ENCODE data around the gene RARS1.

Gene RARS1

DNA sequence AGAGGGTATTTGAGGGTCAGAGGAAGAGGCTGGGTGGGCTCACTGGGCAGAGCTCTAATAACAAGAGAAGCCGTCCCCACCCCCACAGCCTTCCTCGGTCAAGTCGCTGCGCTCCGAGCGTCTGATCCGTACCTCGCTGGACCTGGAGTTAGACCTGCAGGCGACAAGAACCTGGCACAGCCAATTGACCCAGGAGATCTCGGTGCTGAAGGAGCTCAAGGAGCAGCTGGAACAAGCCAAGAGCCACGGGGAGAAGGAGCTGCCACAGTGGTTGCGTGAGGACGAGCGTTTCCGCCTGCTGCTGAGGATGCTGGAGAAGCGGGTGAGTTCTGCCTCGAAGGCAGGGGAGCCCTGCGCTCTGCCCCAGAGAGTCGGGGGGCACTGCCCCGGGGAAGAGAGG is 21.6 kb upstream of the RARS1 start:
- H3K4me3 ChIP-seq (ENCODE audit: low read depth, low read length) = no peak overlapping the region
- no peak for DNase-seq (ENCODE audit: low read depth)
- TF ChIP-seq, protein P1, sequence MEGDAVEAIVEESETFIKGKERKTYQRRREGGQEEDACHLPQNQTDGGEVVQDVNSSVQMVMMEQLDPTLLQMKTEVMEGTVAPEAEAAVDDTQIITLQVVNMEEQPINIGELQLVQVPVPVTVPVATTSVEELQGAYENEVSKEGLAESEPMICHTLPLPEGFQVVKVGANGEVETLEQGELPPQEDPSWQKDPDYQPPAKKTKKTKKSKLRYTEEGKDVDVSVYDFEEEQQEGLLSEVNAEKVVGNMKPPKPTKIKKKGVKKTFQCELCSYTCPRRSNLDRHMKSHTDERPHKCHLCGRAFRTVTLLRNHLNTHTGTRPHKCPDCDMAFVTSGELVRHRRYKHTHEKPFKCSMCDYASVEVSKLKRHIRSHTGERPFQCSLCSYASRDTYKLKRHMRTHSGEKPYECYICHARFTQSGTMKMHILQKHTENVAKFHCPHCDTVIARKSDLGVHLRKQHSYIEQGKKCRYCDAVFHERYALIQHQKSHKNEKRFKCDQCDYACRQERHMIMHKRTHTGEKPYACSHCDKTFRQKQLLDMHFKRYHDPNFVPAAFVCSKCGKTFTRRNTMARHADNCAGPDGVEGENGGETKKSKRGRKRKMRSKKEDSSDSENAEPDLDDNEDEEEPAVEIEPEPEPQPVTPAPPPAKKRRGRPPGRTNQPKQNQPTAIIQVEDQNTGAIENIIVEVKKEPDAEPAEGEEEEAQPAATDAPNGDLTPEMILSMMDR (IDR thresholded peaks at IDR 0.05; ENCODE audit: low read depth, low read length, missing control alignments) = no peak

DNA sequence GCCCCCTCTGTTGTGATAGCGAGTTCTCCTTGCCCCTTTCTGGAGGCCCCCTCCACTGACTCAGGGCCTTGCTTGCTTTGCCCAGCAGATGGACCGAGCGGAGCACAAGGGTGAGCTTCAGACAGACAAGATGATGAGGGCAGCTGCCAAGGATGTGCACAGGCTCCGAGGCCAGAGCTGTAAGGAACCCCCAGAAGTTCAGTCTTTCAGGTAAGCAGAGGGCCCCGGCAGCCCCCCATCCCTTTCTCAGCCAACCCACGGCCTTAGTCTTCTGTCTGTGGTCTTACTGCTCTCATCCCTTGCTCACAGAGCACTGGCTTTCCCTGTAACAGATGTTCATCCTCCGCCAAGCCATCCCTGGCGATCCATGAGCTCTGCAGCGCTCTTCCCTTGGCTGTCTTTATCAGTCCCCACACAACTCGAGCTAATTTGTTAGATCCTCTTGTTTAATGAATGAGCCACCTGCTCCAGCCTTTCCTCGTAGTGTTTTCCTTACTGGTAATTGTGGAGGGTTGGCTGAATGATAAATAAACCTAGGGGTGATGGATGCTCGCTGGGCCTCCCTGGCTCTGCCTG is 18.4 kb upstream of the RARS1 start:
- no peak overlapping the region for H3K4me3 ChIP-seq (ENCODE audit: low read depth, low read length)
- TF ChIP-seq, protein P1 (IDR thresholded peaks at IDR 0.05; ENCODE audit: low read depth, low read length, missing control alignments) = no peak
- no peak for DNase-seq (ENCODE audit: low read depth)

- no peak overlapping the region for H3K4me3 ChIP-seq (ENCODE audit: low read depth, low read length)
- TF ChIP-seq, protein P1 (IDR thresholded peaks at IDR 0.05; ENCODE audit: low read depth, low read length, missing control alignments) = no peak
- DNase-seq (ENCODE audit: low read depth) = no peak
These were observed 17.4 kb upstream of the RARS1 start for GRCh38 chr5:168468836-168469235.

DNA sequence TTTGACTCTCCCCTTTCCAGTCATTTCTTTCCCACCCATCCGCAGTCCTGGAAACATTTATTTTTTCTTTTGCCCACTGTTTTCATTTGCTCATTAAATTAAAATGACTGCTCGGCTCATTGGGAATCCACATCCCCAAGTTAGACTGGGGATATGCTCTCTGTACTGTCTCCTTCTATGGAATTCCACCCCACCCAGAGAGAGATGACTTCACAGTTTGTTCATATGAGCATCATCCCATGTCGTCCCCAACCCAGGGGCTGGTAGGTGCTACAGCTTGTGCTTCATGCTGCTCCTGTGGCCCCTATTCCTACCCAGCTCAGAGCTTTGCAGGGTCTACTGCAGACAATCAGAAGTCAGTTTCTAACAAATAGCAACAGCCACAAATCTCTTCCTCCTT is 16.5 kb upstream of the RARS1 start:
- TF ChIP-seq, protein P1 (IDR thresholded peaks at IDR 0.05; ENCODE audit: low read depth, low read length, missing control alignments) = no peak
- no peak for DNase-seq (ENCODE audit: low read depth)

DNA sequence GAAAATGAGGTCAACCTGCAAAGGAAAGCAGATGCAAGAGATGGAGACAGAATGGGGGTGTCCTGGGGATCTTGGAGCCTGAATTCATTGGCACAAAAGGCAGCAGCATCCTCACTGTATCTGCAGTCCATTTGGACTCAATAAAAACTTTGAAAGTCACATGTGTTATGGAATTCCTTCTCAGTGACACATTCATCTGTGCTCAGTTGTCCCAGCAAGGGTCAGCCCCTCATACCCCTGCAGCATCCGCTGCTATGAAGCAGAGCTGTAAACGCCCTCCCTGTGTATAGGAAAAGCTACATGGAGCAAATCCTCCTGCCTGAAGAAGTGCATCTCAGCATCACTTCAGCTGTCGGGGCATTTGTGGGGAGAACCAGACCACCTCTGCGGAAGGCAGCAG is 14.5 kb upstream of the RARS1 start:
- TF ChIP-seq, protein P1 (IDR thresholded peaks at IDR 0.05; ENCODE audit: low read depth, low read length, missing control alignments) = no peak
- no peak for DNase-seq (ENCODE audit: low read depth)
- H3K4me3 ChIP-seq (ENCODE audit: low read depth, low read length) = no peak overlapping the region

More for the DNA sequence above, 16.5 kb upstream of the RARS1 start:
- H3K4me3 ChIP-seq (ENCODE audit: low read depth, low read length) = no peak overlapping the region

- TF ChIP-seq, protein P1 (IDR thresholded peaks at IDR 0.05; ENCODE audit: low read depth, low read length, missing control alignments) = no peak
- DNase-seq (ENCODE audit: low read depth) = no peak
- no peak overlapping the region for H3K4me3 ChIP-seq (ENCODE audit: low read depth, low read length)
These were observed 13.9 kb upstream of the RARS1 start for GRCh38 chr5:168472329-168472728.

DNA sequence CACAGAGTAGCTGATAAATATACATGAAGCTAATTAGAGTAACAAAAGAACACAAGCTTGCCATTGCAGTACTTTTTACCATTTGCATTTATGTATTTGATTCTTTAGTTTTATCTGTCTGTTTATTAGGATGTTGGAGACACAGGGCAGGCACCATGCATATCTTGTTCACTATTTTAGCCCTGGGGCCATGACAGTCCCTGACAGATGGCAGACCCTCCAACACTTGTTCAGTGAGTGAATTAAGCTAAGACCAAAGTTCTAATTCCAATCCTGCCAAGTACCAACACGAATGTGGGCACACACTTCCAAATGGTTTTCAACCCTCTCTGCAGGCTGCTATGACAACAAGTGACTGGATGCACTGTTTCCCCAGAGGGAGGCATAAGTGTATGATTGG is 12.0 kb upstream of the RARS1 start:
- DNase-seq (ENCODE audit: low read depth) = no peak
- TF ChIP-seq, protein P1 (IDR thresholded peaks at IDR 0.05; ENCODE audit: low read depth, low read length, missing control alignments) = no peak
- no peak overlapping the region for H3K4me3 ChIP-seq (ENCODE audit: low read depth, low read length)
